ENCODE data around the gene FGGY.

Gene FGGY

DNA sequence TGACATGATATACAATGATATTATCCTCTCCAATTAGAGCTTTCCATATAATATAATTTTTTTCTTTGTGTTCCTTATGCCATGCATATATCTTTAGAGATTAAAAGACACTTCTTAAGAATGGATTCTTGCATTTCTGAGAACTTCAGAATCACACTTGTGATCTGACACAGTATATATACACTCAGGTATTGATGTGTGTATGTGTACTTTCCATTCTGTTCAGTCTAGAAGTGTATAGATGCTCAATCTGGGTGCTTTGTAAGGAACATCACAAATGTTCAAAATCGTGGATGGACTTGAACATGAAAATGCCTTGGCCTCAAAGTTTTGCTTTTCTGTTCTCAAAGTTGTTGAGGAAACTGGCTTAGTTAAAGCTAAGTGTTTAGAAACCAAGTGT is 102.7 kb downstream of the FGGY start:
- H3K27ac Mint-ChIP-seq: no peak overlapping the region
- no peak for ATAC-seq (replicated peaks)
- no peaks in the 10 kb centered on the region for H3K27me3 Mint-ChIP-seq
- peaks cover 0 to 2% of the 10 kb centered on the region in 2 donors for H3K4me1 Mint-ChIP-seq (ENCODE audit: low read depth in 2 of 2)
- no peaks in the 10 kb centered on the region for H3K9me3 Mint-ChIP-seq
- H3K4me3 Mint-ChIP-seq: no peak overlapping the region
- no peak for DNase-seq
- H3K36me3 Mint-ChIP-seq (ENCODE audit: insufficient read depth): no peaks in the 10 kb centered on the region

DNA sequence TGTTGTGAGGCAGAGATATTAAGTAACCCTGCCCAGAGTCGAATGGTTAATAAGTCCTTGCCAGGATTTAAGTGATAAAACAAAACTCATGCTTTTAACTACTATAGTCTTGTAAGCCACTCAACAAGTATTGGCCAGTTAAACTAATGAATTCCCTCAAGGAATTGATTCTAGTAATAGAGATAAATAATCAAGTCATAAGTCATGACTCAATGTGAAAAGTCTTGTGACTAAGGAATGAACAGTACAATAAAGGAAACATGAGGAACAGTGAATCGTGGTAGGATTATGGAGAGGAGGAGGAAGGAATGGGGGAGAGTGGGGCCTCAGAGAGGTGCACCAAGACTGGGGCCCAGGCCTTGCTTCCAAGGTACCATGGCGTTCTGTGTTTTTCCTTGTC is 104.7 kb downstream of the FGGY start:
- DNase-seq (no peak), ATAC-seq (replicated peaks) (no peak)
- Mint-ChIP-seq H3K9me3 (no peaks in the 10 kb centered on the region), H3K36me3 (ENCODE audit: insufficient read depth) (no peaks in the 10 kb centered on the region), H3K4me3 (no peak overlapping the region), H3K4me1 (ENCODE audit: low read depth in 2 of 2) (peaks cover 0 to 2% of the 10 kb centered on the region in 2 donors), H3K27ac (no peak overlapping the region), H3K27me3 (no peaks in the 10 kb centered on the region)

DNA sequence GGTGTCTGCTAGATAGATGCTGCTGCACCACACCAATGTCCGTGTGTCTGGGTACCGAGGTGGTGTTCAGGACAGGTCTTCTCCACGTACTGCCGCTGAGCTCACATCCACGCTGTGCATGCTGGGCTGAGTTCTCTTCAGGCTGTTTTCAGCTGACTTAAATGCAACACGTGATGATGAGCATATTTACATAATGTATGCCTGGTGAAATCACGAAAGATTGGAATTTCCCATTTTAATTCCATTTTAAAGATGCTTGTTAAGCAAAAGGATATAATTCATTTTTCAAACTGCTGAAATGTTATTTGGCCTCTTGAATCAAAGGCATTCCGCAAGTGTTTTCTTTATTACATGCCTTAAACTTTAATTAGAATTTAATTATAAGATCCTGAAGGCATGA is 107.9 kb downstream of the FGGY start:
- Mint-ChIP-seq H3K9me3 (no peaks in the 10 kb centered on the region), H3K27ac (no peak overlapping the region), H3K27me3 (no peaks in the 10 kb centered on the region), H3K4me1 (ENCODE audit: low read depth in 2 of 2) (peaks cover 0 to 2% of the 10 kb centered on the region in 2 donors), H3K36me3 (ENCODE audit: insufficient read depth) (no peaks in the 10 kb centered on the region), H3K4me3 (no peak overlapping the region)
- ATAC-seq (replicated peaks): no peak
- DNase-seq: no peak

DNA sequence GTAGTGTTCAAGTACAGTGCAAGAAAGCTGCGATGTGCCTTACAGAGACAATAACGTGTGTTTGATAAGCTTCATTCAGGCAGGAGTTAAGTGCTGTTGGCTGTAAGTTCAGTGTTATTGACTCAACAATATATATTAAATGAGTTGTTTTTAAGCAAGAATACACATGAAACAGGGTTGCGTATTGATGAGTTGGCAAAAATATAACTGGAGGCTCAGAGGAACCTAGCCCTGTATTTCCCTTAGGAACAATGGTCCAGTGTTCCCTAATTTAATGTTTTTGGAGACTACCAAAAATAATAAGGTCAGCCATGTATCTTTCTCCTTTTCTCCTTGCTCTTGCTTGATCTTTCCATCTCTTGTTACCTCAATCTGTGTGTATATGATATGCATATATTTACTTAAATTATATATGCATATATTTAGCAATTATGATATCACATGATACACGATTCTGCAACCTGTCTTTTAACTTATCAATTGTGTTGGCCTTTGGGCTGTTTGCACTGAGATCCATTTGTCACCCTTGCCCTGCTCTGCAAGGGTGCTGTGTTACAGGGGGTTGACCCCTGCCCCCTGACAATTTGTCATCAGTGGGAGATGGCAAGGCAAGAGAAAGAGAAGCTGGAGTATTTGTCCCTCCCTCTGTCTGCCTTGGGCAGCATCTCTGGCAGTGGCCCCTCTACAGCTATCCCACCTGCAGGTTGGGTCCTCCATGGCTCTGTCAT is 109.7 kb downstream of the FGGY start:
- ATAC-seq (replicated peaks) (no peak), DNase-seq (no peak)
- Mint-ChIP-seq H3K4me3 (no peak overlapping the region), H3K27ac (no peak overlapping the region), H3K9me3 (no peaks in the 10 kb centered on the region), H3K27me3 (no peaks in the 10 kb centered on the region), H3K4me1 (ENCODE audit: low read depth in 2 of 2) (peaks cover 0 to 2% of the 10 kb centered on the region in 2 donors), H3K36me3 (ENCODE audit: insufficient read depth) (no peaks in the 10 kb centered on the region)

DNA sequence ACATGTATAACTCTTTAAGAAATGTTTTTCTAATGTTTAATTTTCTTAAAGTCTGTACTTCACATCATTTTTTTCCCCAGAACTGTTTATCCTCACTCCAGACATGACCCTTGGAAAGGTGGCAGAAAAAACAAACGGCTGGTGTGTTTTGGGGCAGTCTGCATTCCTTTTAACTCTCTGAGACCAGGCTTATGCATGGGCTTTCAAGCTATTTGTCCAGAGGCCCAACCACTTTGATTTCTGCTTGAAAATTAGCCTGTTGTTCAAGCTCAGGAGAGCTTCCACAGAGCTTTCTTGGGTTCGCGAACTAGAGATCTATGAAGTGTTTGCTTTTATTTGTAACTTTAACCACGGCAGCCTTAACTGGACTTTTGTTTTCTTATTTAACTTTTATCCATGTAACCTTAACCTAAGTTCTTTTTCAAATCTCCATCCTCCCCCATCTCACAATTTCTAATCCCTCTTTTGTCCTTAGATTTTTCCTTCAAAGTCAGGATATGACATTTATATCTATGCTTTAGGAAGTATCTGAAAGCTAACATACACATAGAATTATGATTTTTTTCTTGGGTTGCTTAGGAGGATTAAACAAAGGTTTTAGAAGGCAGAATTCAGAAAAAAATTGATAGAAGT is 111.8 kb downstream of the FGGY start:
- no peak overlapping the region for H3K27ac Mint-ChIP-seq
- ATAC-seq (replicated peaks): no peak
- no peaks in the 10 kb centered on the region for H3K36me3 Mint-ChIP-seq (ENCODE audit: insufficient read depth)
- no peaks in the 10 kb centered on the region for H3K4me1 Mint-ChIP-seq (ENCODE audit: low read depth in 2 of 2)
- H3K9me3 Mint-ChIP-seq: no peaks in the 10 kb centered on the region
- DNase-seq: no peak
- H3K27me3 Mint-ChIP-seq: no peaks in the 10 kb centered on the region
- no peak overlapping the region for H3K4me3 Mint-ChIP-seq

DNA sequence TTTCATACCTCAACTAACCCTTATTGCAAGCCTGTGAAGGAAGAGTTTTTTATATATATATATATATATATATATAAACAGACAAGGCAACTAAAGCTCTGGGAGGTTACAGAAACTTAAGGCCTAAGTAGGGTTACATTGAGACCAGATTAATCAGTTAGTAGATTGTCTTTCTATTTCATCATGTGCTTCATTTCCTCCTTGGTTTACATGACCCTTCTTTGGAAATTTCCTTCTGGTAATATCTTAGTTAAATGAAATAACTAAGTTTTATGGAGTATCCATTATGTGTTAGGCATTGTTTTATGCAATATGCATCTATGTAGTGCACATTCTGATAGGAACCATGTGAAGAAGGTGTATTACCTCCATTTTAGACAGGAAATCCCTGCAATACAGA is 112.7 kb downstream of the FGGY start:
- no peaks in the 10 kb centered on the region for H3K27me3 Mint-ChIP-seq
- no peak overlapping the region for H3K27ac Mint-ChIP-seq
- no peak for DNase-seq
- H3K4me1 Mint-ChIP-seq (ENCODE audit: low read depth in 2 of 2): no peaks in the 10 kb centered on the region
- H3K9me3 Mint-ChIP-seq: no peaks in the 10 kb centered on the region
- no peak overlapping the region for H3K4me3 Mint-ChIP-seq
- H3K36me3 Mint-ChIP-seq (ENCODE audit: insufficient read depth): no peaks in the 10 kb centered on the region
- no peak for ATAC-seq (replicated peaks)

DNA sequence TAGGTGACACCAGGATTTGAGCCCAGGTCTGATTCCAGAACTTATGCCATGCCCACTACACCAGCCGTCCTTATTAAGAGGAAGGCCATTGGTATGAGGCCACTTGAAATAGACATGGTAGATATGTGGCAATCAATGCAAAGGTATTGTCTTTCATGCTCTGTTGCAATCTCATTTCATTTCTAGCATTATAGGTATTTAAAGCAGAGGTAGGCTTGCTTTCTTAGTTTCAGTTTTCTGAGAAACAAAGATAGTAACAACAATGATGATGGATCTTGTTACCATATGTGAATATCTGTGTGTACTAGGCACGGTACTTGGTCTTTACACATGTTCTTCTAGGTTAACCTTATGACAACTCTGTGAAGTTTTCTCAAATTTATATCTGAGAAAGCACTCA is 113.1 kb downstream of the FGGY start:
- Mint-ChIP-seq H3K4me3 (no peak overlapping the region), H3K27me3 (no peaks in the 10 kb centered on the region), H3K9me3 (no peaks in the 10 kb centered on the region), H3K36me3 (ENCODE audit: insufficient read depth) (no peaks in the 10 kb centered on the region), H3K4me1 (ENCODE audit: low read depth in 2 of 2) (no peaks in the 10 kb centered on the region), H3K27ac (no peak overlapping the region)
- no peak for DNase-seq
- no peak for ATAC-seq (replicated peaks)

DNA sequence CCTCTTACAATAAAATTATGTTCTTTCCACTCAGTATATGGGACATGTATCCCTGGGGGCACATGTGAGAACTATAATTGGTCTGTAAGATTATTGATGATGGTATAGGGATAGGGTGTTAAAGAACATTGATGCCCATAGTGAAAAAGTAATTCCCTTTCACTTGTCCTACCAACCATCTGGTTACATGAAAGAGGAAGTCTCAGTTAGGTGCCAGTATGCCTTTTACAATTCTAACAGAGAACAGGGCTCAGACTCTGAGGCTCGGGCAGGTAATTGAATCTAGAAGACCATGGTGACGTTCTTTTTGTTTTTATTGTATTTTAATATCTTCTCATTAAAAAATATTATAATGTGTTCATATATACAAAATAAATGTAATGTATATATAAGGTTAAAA is 113.6 kb downstream of the FGGY start:
- Mint-ChIP-seq H3K36me3 (ENCODE audit: insufficient read depth) (no peaks in the 10 kb centered on the region), H3K4me1 (ENCODE audit: low read depth in 2 of 2) (no peaks in the 10 kb centered on the region)
- no peak for ATAC-seq (replicated peaks)

DNA sequence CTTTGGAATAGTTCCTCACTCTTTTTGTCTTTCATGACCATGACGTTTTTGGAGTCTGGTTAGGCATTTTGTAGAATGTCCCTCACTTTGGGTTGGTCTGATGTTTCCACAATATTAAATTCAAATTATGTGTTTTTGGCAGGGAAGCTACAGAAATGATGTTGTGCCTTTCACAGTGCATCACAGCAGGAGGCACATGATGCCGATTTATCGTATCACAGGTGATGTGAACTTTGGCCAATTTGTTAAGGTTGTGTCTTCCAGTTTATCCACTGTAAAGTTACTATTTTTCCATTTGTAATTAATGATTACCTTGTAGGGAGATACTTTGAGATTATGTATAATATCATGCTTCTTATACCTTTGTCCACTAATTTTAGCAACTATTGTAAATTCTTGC is 114.3 kb downstream of the FGGY start:
- no peak overlapping the region for H3K27ac Mint-ChIP-seq
- ATAC-seq (replicated peaks) (no peak), DNase-seq (no peak)
- no peaks in the 10 kb centered on the region for H3K27me3 Mint-ChIP-seq
- no peak overlapping the region for H3K4me3 Mint-ChIP-seq
- H3K36me3 Mint-ChIP-seq (ENCODE audit: insufficient read depth): no peaks in the 10 kb centered on the region
- H3K9me3 Mint-ChIP-seq: no peaks in the 10 kb centered on the region
- no peaks in the 10 kb centered on the region for H3K4me1 Mint-ChIP-seq (ENCODE audit: low read depth in 2 of 2)

More for the DNA sequence above, 113.6 kb downstream of the FGGY start:
- H3K27ac Mint-ChIP-seq: no peak overlapping the region
- H3K9me3 Mint-ChIP-seq: no peaks in the 10 kb centered on the region
- DNase-seq: no peak
- H3K27me3 Mint-ChIP-seq: no peaks in the 10 kb centered on the region
- no peak overlapping the region for H3K4me3 Mint-ChIP-seq

DNA sequence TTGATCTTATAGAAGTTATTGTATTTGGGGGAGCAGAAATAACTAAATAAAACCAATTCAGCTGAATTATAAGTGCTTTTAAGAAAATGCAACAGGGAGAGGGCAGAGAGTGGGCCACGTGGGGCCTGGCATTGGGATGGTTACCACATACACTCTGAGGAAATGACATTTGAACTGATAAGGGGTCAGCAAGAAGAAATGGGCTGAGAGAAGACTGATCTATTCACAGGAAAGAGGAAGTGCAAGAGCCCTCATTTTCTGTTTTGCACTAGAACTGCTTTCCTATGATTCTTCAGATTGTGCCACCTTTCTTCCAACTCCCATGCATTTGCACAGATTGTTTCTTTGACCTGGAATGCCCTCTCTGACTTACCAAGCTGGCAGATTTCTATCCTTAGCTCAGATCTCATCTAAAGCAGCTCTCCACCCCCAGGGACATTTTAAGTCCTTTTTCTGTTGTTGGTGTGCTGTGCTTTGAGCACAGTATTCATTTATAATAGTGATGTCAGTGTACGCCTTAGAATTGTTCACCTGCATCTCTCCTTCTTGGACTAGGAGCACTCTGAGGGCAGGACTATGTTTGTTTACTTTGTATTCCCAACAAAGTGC is 115.9 kb downstream of the FGGY start:
- H3K4me1 Mint-ChIP-seq (ENCODE audit: low read depth in 2 of 2): peaks cover 0 to 4% of the 10 kb centered on the region in 2 donors
- H3K9me3 Mint-ChIP-seq: no peaks in the 10 kb centered on the region
- H3K36me3 Mint-ChIP-seq (ENCODE audit: insufficient read depth): no peaks in the 10 kb centered on the region
- no peak overlapping the region for H3K27ac Mint-ChIP-seq
- ATAC-seq (replicated peaks) (no peak), DNase-seq (no peak)
- H3K27me3 Mint-ChIP-seq: no peaks in the 10 kb centered on the region
- no peak overlapping the region for H3K4me3 Mint-ChIP-seq

DNA sequence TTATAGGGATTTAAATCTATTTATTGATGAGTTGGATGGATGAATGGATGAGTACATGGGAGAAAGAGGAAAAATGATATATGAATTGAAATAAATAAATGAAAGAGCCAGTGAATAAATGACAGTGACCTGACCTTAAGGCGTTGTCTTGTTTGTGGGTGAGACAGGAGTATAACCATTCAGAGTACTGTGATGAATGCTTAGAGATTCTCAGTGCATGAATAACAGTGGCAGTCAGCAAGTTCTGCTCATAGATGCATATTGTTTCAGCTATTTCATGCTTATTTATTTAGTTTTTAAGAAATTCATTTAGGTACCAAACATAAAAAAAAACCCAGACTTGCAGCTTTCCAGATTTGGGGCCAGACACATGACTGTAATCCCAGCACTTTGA is 116.4 kb downstream of the FGGY start:
- Mint-ChIP-seq H3K36me3 (ENCODE audit: insufficient read depth) (no peaks in the 10 kb centered on the region), H3K9me3 (no peaks in the 10 kb centered on the region), H3K4me3 (no peak overlapping the region), H3K4me1 (ENCODE audit: low read depth in 2 of 2) (peaks cover 3 to 4% of the 10 kb centered on the region in 2 donors), H3K27ac (no peak overlapping the region), H3K27me3 (no peaks in the 10 kb centered on the region)
- no peak for ATAC-seq (replicated peaks)
- no peak for DNase-seq

DNA sequence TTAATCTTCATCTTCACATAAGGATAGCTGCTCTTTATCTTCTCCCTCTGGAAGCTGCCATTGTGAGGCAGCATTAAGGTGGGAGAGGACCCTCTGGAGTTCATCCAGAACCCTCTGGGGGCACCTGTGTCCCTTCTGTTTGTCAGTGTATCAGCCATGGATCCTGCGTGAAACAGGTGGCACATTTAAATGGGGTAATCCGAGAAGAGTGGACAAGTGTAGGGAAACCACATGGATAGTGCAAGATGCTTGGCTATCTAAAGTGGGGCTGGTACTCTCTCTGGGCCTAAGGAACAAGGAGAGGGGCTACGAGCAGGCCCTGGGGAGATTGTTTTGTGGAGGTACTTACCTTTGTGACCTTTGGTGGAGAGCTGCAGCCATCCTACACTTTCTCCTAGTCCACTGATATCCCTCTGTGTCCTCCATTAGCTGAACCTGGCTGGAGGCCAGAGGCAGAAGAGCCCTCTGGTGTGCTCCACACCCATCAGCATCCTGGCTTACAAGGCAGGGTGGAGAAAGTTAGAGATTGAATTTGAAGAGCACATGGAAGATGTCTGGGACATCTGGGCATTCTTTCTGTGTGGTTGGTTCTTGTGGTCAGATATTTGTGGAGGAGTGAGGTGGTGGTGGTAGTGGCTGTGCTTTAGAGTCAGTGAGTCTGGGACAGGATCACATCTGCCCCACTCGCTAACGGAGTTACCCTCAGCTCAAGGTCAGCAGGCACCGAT is 117.7 kb downstream of the FGGY start:
- Mint-ChIP-seq H3K27ac (no peak overlapping the region), H3K27me3 (no peaks in the 10 kb centered on the region), H3K9me3 (no peaks in the 10 kb centered on the region), H3K36me3 (ENCODE audit: insufficient read depth) (no peaks in the 10 kb centered on the region), H3K4me3 (no peak overlapping the region), H3K4me1 (ENCODE audit: low read depth in 2 of 2) (peaks cover 4 to 6% of the 10 kb centered on the region in 2 donors)
- ATAC-seq (replicated peaks): no peak
- no peak for DNase-seq

DNA sequence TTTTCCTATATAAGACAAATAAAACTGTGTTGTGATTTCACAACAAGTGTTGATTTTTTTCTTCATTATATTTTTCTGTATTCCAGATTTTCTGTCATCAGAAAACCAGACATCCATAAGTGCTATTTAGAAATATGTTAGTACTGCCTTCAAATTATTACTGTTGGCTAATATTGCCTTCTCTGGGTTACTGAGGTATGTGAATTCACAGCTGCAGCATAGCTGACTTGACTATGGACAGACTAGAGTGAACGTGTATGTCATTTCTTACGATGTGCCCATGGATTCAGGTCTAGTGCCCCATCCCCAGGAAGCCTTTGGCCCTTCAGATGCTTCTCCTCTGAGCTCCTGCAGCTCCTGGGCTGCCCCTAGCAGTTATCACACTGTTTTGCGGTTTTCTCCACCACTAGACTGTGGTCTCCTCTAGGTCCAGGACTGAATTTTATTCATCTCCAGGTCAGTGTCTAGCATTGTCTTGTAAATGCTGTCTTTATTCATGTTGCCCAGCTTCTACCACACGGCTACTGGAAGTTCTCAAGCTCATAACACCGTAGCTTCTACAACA is 118.5 kb downstream of the FGGY start:
- H3K27me3 Mint-ChIP-seq: no peaks in the 10 kb centered on the region
- H3K4me3 Mint-ChIP-seq: no peak overlapping the region
- no peaks in the 10 kb centered on the region for H3K9me3 Mint-ChIP-seq
- no peak for DNase-seq
- ATAC-seq (replicated peaks): no peak
- no peaks in the 10 kb centered on the region for H3K36me3 Mint-ChIP-seq (ENCODE audit: insufficient read depth)
- H3K4me1 Mint-ChIP-seq (ENCODE audit: low read depth in 2 of 2): peaks cover 4 to 6% of the 10 kb centered on the region in 2 donors
- H3K27ac Mint-ChIP-seq: no peak overlapping the region
